Measurements from ENCODE around the gene GALNT13.

The GALNT13 gene

GRCh38 chr2:154370873-154371272, 499.2 kb downstream of the GALNT13 start:
- H3K4me1 ChIP-seq: 0 out of 2 replicates have a peak, but pooled peaks cover 3% of the 10 kb centered on the region
- in situ Hi-C loops (cut with MboI; ENCODE audit: low sequenced_read_pairs): loop anchor here (25.0 kb wide), 1 partner anchor 584 kb away; no protein-coding TSS in a partner anchor
- H3K36me3 ChIP-seq (replicated peaks): no peaks in the 10 kb centered on the region
- H3K27me3 ChIP-seq (ENCODE audit: low read depth): no peaks in the 10 kb centered on the region
- no peaks in the 10 kb centered on the region for H3K9me3 ChIP-seq
- no peak overlapping the region for H3K4me3 ChIP-seq
- no peak for DNase-seq (ENCODE audit: low spot score in 2 of 2)

GRCh38 chr2:154374416-154374815, 502.7 kb downstream of the GALNT13 start:
- H3K4me3 ChIP-seq: no peak overlapping the region
- 0 out of 2 replicates have a peak, but pooled peaks cover 3% of the 10 kb centered on the region for H3K4me1 ChIP-seq
- H3K36me3 ChIP-seq (replicated peaks): no peaks in the 10 kb centered on the region
- H3K9me3 ChIP-seq: no peaks in the 10 kb centered on the region
- no peak for DNase-seq (ENCODE audit: low spot score in 2 of 2)
- in situ Hi-C loops (cut with MboI; ENCODE audit: low sequenced_read_pairs): loop anchor here (25.0 kb wide), 1 partner anchor 587 kb away; no protein-coding TSS in a partner anchor
- H3K27me3 ChIP-seq (ENCODE audit: low read depth): no peaks in the 10 kb centered on the region

GRCh38 chr2:154375579-154375931, 503.8 kb downstream of the GALNT13 start:
- H3K36me3 ChIP-seq (replicated peaks): no peaks in the 10 kb centered on the region
- H3K9me3 ChIP-seq: no peaks in the 10 kb centered on the region
- no peaks in the 10 kb centered on the region for H3K27me3 ChIP-seq (ENCODE audit: low read depth)
- H3K4me1 ChIP-seq: 0 out of 2 replicates have a peak, but pooled peaks cover 3% of the 10 kb centered on the region
- no peak overlapping the region for H3K4me3 ChIP-seq
- DNase-seq (ENCODE audit: low spot score in 2 of 2): peak; percentile 34 to 79
- in situ Hi-C loops (cut with MboI; ENCODE audit: low sequenced_read_pairs): no loop called here

GRCh38 chr2:154381931-154382794, 510.4 kb downstream of the GALNT13 start:
- Histone ChIP-seq H3K4me3 (no peak overlapping the region), H3K36me3 (replicated peaks) (no peaks in the 10 kb centered on the region), H3K4me1 (peaks cover 13% of the 10 kb centered on the region), H3K27me3 (ENCODE audit: low read depth) (no peaks in the 10 kb centered on the region), H3K9me3 (no peaks in the 10 kb centered on the region)
- DNase-seq (ENCODE audit: low spot score in 2 of 2): peak; percentile 26 to 78
- in situ Hi-C loops (cut with MboI; ENCODE audit: low sequenced_read_pairs): no loop called here

GRCh38 chr2:154386186-154386585, 514.5 kb downstream of the GALNT13 start:
- Histone ChIP-seq H3K9me3 (0 out of 2 replicates have a peak, but pooled peaks cover 2% of the 10 kb centered on the region), H3K4me1 (peaks cover 13% of the 10 kb centered on the region), H3K4me3 (no peak overlapping the region), H3K36me3 (replicated peaks) (no peaks in the 10 kb centered on the region), H3K27me3 (ENCODE audit: low read depth) (no peaks in the 10 kb centered on the region)
- in situ Hi-C loops (cut with MboI; ENCODE audit: low sequenced_read_pairs): no loop called here
- DNase-seq (ENCODE audit: low spot score in 2 of 2): no peak

GRCh38 chr2:154391051-154391450, 519.3 kb downstream of the GALNT13 start:
- H3K27me3 ChIP-seq (ENCODE audit: low read depth): no peaks in the 10 kb centered on the region
- H3K4me3 ChIP-seq: no peak overlapping the region
- in situ Hi-C loops (cut with MboI; ENCODE audit: low sequenced_read_pairs): no loop called here
- no peak for DNase-seq (ENCODE audit: low spot score in 2 of 2)
- H3K4me1 ChIP-seq: no peaks in the 10 kb centered on the region
- 0 out of 2 replicates have a peak, but pooled peaks cover 2% of the 10 kb centered on the region for H3K9me3 ChIP-seq
- H3K36me3 ChIP-seq (replicated peaks): no peaks in the 10 kb centered on the region

GRCh38 chr2:154392256-154392655, 520.5 kb downstream of the GALNT13 start:
- Histone ChIP-seq H3K36me3 (replicated peaks) (no peaks in the 10 kb centered on the region), H3K9me3 (0 out of 2 replicates have a peak, but pooled peaks cover 2% of the 10 kb centered on the region), H3K4me3 (no peak overlapping the region), H3K27me3 (ENCODE audit: low read depth) (no peaks in the 10 kb centered on the region), H3K4me1 (no peaks in the 10 kb centered on the region)
- in situ Hi-C loops (cut with MboI; ENCODE audit: low sequenced_read_pairs): no loop called here
- DNase-seq (ENCODE audit: low spot score in 2 of 2): no peak

GRCh38 chr2:154394600-154394999, 522.9 kb downstream of the GALNT13 start:
- H3K4me3 ChIP-seq: no peak overlapping the region
- H3K4me1 ChIP-seq: peaks cover 2% of the 10 kb centered on the region; the same call in 1 of the 2 replicates
- in situ Hi-C loops (cut with MboI; ENCODE audit: low sequenced_read_pairs): no loop called here
- no peak for DNase-seq (ENCODE audit: low spot score in 2 of 2)
- no peaks in the 10 kb centered on the region for H3K9me3 ChIP-seq
- H3K36me3 ChIP-seq (replicated peaks): no peaks in the 10 kb centered on the region
- no peaks in the 10 kb centered on the region for H3K27me3 ChIP-seq (ENCODE audit: low read depth)

GRCh38 chr2:154400563-154401290, 529.0 kb downstream of the GALNT13 start:
- Histone ChIP-seq H3K9me3 (no peaks in the 10 kb centered on the region), H3K4me3 (no peak overlapping the region), H3K27me3 (ENCODE audit: low read depth) (no peaks in the 10 kb centered on the region), H3K4me1 (peaks cover 22% of the 10 kb centered on the region), H3K36me3 (replicated peaks) (no peaks in the 10 kb centered on the region)
- in situ Hi-C loops (cut with MboI; ENCODE audit: low sequenced_read_pairs): no loop called here
- peak in 1 of 2 experiments; percentile 77 for DNase-seq (ENCODE audit: low spot score in 2 of 2)

GRCh38 chr2:154402213-154402612, 530.5 kb downstream of the GALNT13 start:
- no peaks in the 10 kb centered on the region for H3K9me3 ChIP-seq
- peaks cover 22% of the 10 kb centered on the region for H3K4me1 ChIP-seq
- peak in 1 of 2 experiments; percentile 79 for DNase-seq (ENCODE audit: low spot score in 2 of 2)
- in situ Hi-C loops (cut with MboI; ENCODE audit: low sequenced_read_pairs): no loop called here
- H3K4me3 ChIP-seq: no peak overlapping the region
- H3K36me3 ChIP-seq (replicated peaks): no peaks in the 10 kb centered on the region
- no peaks in the 10 kb centered on the region for H3K27me3 ChIP-seq (ENCODE audit: low read depth)

- in situ Hi-C loops (cut with MboI; ENCODE audit: low sequenced_read_pairs): no loop called here
- Histone ChIP-seq H3K4me3 (no peak overlapping the region), H3K27me3 (ENCODE audit: low read depth) (no peaks in the 10 kb centered on the region), H3K4me1 (peaks cover 22% of the 10 kb centered on the region), H3K36me3 (replicated peaks) (no peaks in the 10 kb centered on the region), H3K9me3 (no peaks in the 10 kb centered on the region)
- no peak for DNase-seq (ENCODE audit: low spot score in 2 of 2)
Observed at GRCh38 chr2:154403242-154403790, 531.6 kb downstream of the GALNT13 start.

GRCh38 chr2:154408786-154409185, 537.1 kb downstream of the GALNT13 start:
- in situ Hi-C loops (cut with MboI; ENCODE audit: low sequenced_read_pairs): no loop called here
- Histone ChIP-seq H3K27me3 (ENCODE audit: low read depth) (no peaks in the 10 kb centered on the region), H3K4me1 (no peaks in the 10 kb centered on the region), H3K9me3 (no peaks in the 10 kb centered on the region), H3K4me3 (no peak overlapping the region), H3K36me3 (replicated peaks) (no peaks in the 10 kb centered on the region)
- no peak for DNase-seq (ENCODE audit: low spot score in 2 of 2)

GRCh38 chr2:154422251-154422650, 550.5 kb downstream of the GALNT13 start:
- Histone ChIP-seq H3K4me1 (peaks cover 12% of the 10 kb centered on the region), H3K27me3 (ENCODE audit: low read depth) (no peaks in the 10 kb centered on the region), H3K9me3 (no peaks in the 10 kb centered on the region), H3K4me3 (no peak overlapping the region), H3K36me3 (replicated peaks) (no peaks in the 10 kb centered on the region)
- DNase-seq (ENCODE audit: low spot score in 2 of 2): no peak
- in situ Hi-C loops (cut with MboI; ENCODE audit: low sequenced_read_pairs): no loop called here

Measured in HAP-1 (cell line).